IPS-18a (cell line): ENCODE data around the gene DTD2.

Experiments
- H3K27ac ChIP-seq: one replicate; pipeline ENCODE4 v1.5.1; 2013; ENCODE audit warnings: low read length
- H3K27me3 ChIP-seq: one replicate; pipeline ENCODE4 v1.6.1; 2013; ENCODE audit warnings: mild to moderate bottlenecking, low read length; ENCODE audit not compliant: control insufficient read depth, insufficient read depth
- H3K36me3 ChIP-seq: one replicate; pipeline ENCODE4 v1.6.1; 2013; ENCODE audit warnings: low read depth, low read length; ENCODE audit not compliant: control insufficient read depth
- H3K4me1 ChIP-seq: one replicate; pipeline ENCODE4 v1.6.1; 2013; ENCODE audit warnings: low read depth, low read length; ENCODE audit not compliant: control insufficient read depth
- H3K4me3 ChIP-seq: one replicate; pipeline ENCODE4 v1.5.1; 2013; ENCODE audit warnings: low read length
- H3K9ac ChIP-seq: one replicate; pipeline ENCODE4 v1.6.1; 2013; ENCODE audit warnings: mild to moderate bottlenecking, low read length, moderate library complexity
- H3K9me3 ChIP-seq: one replicate; pipeline ENCODE4 v1.6.1; 2013; ENCODE audit warnings: low read depth, low read length; ENCODE audit not compliant: control insufficient read depth

The DTD2 gene

DNA sequence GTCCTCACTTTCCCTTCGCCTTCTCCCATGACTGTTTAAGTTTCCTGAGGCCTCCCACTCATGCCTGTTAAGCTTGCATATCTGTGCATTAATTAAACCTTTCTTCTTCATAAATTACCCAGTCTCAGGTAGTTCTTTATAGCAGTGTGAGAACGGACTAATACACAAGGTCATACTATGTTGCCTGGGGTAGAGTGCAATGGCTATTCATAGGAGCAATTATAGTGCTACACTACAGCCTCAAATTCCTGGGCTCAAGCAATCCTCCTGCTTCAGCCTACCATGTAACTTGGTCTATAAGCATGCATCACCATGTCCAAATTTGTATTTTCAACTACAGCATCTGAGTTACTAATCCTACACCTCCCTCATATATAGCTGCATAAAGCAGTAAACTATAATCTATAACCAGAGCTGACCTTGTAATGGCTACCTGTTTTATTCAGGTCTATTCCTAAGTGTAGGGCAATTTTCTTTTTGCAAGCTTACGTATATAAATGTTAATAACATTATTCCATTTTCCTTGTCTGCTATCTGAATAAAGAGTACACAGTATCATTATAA lies 55.9 kb downstream of the DTD2 start:
- Histone ChIP-seq H3K4me3 (no peak overlapping the region), H3K9me3 (no peaks in the 10 kb centered on the region), H3K27ac (no peak overlapping the region), H3K9ac (no peak overlapping the region), H3K27me3 (no peaks in the 10 kb centered on the region), H3K4me1 (no peaks in the 10 kb centered on the region), H3K36me3 (peaks cover 19% of the 10 kb centered on the region)

DNA sequence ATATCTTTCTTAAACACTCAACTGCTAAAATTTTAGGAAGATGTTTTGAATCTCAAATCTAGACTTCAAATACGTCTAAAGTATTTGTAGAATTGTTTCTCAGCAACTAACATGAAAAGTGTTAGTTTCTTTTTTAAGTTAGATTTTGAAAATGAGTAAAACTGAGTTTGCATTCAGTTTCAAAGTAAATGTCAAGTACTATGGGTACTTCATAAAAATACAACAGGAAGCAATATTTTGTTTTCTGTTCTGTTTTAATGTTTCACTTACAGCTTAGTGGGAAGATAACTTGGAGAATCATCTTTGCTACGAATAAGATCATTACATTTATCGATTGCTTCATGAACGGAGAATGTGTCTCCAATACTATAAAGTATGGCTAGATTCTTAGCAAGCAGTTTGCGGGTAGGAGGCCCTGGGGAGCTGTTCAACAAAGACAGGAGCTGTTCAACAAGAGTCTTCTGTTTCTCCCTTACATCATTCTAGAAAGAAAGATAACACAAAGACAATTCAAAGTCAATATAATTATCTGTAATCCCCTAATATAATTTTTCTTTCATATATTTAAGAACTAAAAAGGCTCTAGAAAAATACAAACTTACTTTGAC lies 57.2 kb downstream of the DTD2 start:
- Histone ChIP-seq H3K27me3 (no peaks in the 10 kb centered on the region), H3K4me1 (no peaks in the 10 kb centered on the region), H3K4me3 (no peak overlapping the region), H3K27ac (no peak overlapping the region), H3K9ac (no peak overlapping the region), H3K36me3 (peaks cover 19% of the 10 kb centered on the region), H3K9me3 (no peaks in the 10 kb centered on the region)
